Colonic mucosa (tissue), 4 donors: ENCODE measurements around the gene PSAP. TPM values are rescaled to one million over a fixed set of nuclear protein-coding genes. Genes with fewer than 3 reads are reported as not detected.
A peak's percentile ranks its signal among the peaks of the same experiment; 100 is the strongest.

Experiments used
- DNase-seq: peaks from one replicate; pipeline ENCODE4 v3.0.0-alpha.2; 2020
- H3K27ac ChIP-seq: fragments of 200-600 bp; one replicate; pipeline ENCODE4 v1.8.0; 2021
- H3K27me3 ChIP-seq: fragments of 200-600 bp; one replicate; pipeline ENCODE4 v1.8.0; 2021
- H3K36me3 ChIP-seq: fragments of 200-600 bp; one replicate; pipeline ENCODE4 v1.8.0; 2021
- H3K4me1 ChIP-seq: fragments of 200-600 bp; one replicate; pipeline ENCODE4 v1.8.0; 2021; ENCODE audit warnings: mild to moderate bottlenecking
- H3K4me3 ChIP-seq: fragments of 200-600 bp; one replicate; pipeline ENCODE4 v1.8.0; 2021
- H3K9ac ChIP-seq, 2 donors: one replicate each; pipeline ENCODE4 v1.7.0; 2013; ENCODE audit warnings: control low read depth in 2 of 2, low read depth in 2 of 2, low read length in 2 of 2
- H3K9me3 ChIP-seq: fragments of 200-600 bp; one replicate; pipeline ENCODE4 v1.8.0; 2021
- CTCF ChIP-seq: fragments of 200-600 bp; IDR thresholded peaks from one replicate; pipeline ENCODE4 v1.8.0; 2022; ENCODE audit warnings: antibody characterized with exemption, mild to moderate bottlenecking
- intact Hi-C: fragments of 100-400 bp; cut with DNase I; formaldehyde crosslinking; loops from one replicate; pipeline ENCODE4 v1.14.1; 2022
- total RNA-seq, 2 donors: library from RNA; stranded (reverse); fragmentation: NEBNext Ultra II Directional in 1 of 2; extraction: Animal tissue kit (Norgen Biotek cat#: 25700) in 1 of 2; gene quantifications; one replicate each; pipeline ENCODE4 v1.2.1, GENCODE V29; 2021
- donor health status: healthy.
- donor health status: DM: no; HTN: no; CAD: no.
- donor health status: DM: no; HTN: no; CAD: no.

The PSAP gene
- total RNA-seq, 2 donors from 2014 or later, result 363 to 629 TPM

GRCh38 chr10:71865561-71866041, 14.6 kb upstream of the PSAP start:
- intact Hi-C loops, result no loop called here
- DNase-seq, result no peak

DNA sequence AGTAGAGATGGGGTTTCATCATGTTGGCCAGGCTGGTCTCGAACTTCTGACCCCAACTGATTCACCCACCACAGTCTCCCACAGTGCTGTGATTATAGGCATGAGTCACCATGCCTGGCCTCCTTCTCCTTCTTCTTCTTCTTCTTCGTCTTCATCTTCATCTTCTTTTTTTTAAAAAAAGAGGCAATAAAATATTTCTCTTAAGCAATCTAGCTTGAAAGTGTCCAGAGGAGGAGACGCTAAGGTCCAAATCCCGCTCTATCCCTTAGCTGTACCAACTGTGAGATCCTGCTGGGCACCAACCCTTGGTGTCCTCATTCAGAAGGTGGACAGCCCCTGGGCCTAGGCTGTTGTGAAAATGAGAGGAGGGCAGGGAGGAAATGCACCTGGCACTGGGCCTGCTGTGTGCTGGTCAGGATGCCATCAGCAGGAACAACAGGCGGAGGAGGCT, 13.9 kb upstream of the PSAP start:
- DNase-seq, result no peak
- H3K27ac ChIP-seq, result no peak overlapping the region
- H3K9ac ChIP-seq, result no peak overlapping the region
- no peaks in the 10 kb centered on the region for H3K4me1 ChIP-seq
- no peak for TF ChIP-seq CTCF
- no peaks in the 10 kb centered on the region for H3K9me3 ChIP-seq
- intact Hi-C loops, result no loop called here
- H3K36me3 ChIP-seq, result no peaks in the 10 kb centered on the region
- H3K4me3 ChIP-seq, result no peak overlapping the region
- H3K27me3 ChIP-seq, result no peaks in the 10 kb centered on the region

More at GRCh38 chr10:71865561-71866041, 14.6 kb upstream of the PSAP start:
- TF ChIP-seq CTCF, result no peak
- no peaks in the 10 kb centered on the region for H3K9me3 ChIP-seq
- H3K36me3 ChIP-seq, result no peaks in the 10 kb centered on the region
- no peak overlapping the region for H3K27ac ChIP-seq
- H3K27me3 ChIP-seq, result no peaks in the 10 kb centered on the region
- no peaks in the 10 kb centered on the region for H3K4me1 ChIP-seq
- no peak overlapping the region for H3K9ac ChIP-seq
- no peak overlapping the region for H3K4me3 ChIP-seq

DNA sequence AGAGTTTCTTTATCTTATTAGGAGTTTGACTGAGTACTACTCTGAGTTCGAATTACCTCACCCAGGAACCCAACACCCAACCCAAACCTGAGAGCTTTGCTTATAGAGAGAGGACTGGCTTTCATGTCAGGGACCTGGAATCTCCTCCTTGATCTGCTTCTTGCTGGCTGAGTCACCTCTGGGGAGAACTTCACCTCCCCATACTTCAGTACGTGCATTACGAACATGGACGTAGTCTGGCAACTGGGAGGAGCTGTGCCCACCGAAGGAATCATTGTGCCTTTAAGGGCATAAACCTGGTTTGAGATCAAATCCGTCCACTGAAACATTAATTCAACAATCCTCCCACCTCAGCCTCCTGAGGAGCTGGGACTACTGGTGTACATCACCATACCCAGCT, 12.2 kb upstream of the PSAP start:
- no peaks in the 10 kb centered on the region for H3K9me3 ChIP-seq
- no peak overlapping the region for H3K27ac ChIP-seq
- H3K4me3 ChIP-seq, result no peak overlapping the region
- no peaks in the 10 kb centered on the region for H3K27me3 ChIP-seq
- TF ChIP-seq CTCF, result no peak
- H3K9ac ChIP-seq, result no peak overlapping the region
- no peaks in the 10 kb centered on the region for H3K4me1 ChIP-seq
- no peaks in the 10 kb centered on the region for H3K36me3 ChIP-seq
- DNase-seq, result no peak
- intact Hi-C loops, result no loop called here

DNA sequence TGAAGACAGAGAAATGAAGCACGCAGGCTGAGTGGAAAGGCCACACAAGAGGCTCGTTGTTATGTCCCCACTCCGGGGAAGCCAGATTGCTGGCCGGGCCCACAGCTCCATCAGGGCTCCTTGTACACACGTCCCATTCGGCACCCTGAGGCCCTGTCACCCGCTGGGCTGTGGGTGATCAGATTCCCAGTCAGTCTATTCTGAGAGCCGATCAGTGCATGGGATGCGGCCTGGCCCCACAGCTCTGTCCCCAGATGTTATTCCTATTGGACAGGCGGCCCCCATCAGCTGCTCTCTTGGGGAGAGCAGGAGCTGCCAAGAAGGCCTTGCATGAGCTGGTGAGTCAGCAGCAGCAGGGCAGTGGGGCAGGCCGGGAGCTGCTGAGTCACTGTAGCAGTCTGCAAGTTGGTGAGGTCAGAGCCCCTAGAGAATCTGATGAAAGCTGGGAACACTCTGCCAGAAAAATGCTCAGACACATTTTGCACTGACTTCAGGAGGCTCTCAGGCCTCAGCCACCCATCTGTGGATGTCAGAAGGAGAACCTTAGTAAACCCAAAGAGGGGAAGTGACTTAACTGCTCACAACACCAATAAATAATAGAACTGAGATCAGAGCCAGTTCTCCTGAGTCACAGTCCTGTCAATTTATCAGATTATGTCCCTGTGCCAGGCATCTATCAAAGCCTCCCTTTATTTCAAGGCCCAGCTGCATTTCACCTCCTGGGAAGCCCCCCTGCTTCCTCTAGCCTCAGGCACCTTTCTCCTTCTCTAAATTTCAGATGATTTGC, 9.4 kb upstream of the PSAP start:
- intact Hi-C loops, result no loop called here
- no peaks in the 10 kb centered on the region for H3K4me1 ChIP-seq
- peak overlapping the region in 1 of 2 donors; percentile 24 for H3K9ac ChIP-seq
- peak; percentile 71 for DNase-seq
- H3K9me3 ChIP-seq, result no peaks in the 10 kb centered on the region
- no peaks in the 10 kb centered on the region for H3K36me3 ChIP-seq
- H3K27me3 ChIP-seq, result no peaks in the 10 kb centered on the region
- no peak for TF ChIP-seq CTCF
- H3K4me3 ChIP-seq, result no peak overlapping the region
- H3K27ac ChIP-seq, result peak overlapping the region; percentile 73

DNA sequence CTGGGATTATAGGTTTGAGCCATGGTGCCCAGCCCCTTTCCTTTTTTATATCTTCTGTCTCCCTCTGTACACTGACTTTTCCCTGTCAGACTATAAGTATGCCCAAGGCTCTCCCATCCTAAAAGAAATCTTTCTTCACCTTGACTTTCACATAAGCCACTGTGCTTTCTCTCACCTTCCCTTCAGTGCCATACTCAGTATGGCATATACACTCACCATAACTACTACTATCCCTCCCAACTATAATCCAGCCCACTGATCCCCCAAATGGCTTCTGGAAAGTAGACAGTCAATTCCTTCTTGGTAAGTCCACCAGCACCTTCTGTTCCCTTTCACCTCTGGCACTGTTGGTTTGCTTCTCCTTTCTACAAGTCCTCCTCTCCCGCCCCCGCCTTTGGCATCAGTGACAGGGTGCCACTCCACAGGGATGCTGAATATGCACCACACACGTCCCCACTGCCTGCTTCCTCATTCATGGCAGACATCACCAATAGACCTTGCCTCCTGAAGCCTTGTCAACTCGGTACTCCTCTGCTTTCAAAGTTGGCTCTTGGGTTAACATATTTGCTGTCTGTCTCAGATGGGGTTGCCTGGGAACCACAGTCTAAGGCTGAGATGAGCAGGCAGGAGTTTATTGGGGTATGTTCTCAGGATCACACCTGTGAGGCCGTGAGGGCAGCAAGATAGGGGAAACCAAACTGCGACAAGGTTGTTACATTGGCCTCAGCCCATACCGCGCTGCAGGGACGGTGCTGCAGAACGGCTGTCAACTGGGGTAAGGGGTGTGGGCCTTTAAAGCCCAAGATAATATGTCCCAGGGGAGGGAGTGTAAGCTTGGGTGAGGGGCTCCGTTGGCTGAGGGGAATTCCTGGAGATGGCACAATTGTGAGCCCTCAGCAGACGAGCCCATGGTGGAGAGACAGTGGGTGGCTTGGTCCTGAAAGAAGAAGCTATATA, 7.2 kb upstream of the PSAP start:
- no peak for DNase-seq
- Histone ChIP-seq H3K27ac (no peak overlapping the region), H3K9me3 (no peaks in the 10 kb centered on the region), H3K27me3 (no peaks in the 10 kb centered on the region), H3K4me3 (no peak overlapping the region), H3K9ac (no peak overlapping the region), H3K4me1 (no peaks in the 10 kb centered on the region), H3K36me3 (no peaks in the 10 kb centered on the region)
- TF ChIP-seq CTCF, result no peak
- intact Hi-C loops, result no loop called here
